Bronchial epithelial cell (primary cell): ENCODE measurements around the gene HIVEP3. TPM values are rescaled to one million over a fixed set of nuclear protein-coding genes. Genes with fewer than 3 reads are reported as not detected.
A peak's percentile ranks its signal among the peaks of the same experiment; 100 is the strongest.

Experiments used
- DNase-seq: peaks from one replicate; pipeline ENCODE4 v3.0.0-alpha.2; 2010; ENCODE audit warnings: low read depth
- FAIRE-seq: peaks from 2 replicates; lab custom pipeline; 2011; peaks lifted over from hg19 to GRCh38; lab: Jason Lieb, UNC
- H3K27me3 ChIP-seq: 2 replicates; pipeline ENCODE4 v1.5.1; 2011; ENCODE audit warnings: low read length; ENCODE audit not compliant: control insufficient read depth, insufficient read depth
- H3K36me3 ChIP-seq: 2 replicates; pipeline ENCODE4 v1.5.1; 2011; ENCODE audit warnings: low read length; ENCODE audit not compliant: control insufficient read depth, insufficient read depth
- H3K4me3 ChIP-seq: 2 replicates; pipeline ENCODE4 v1.5.1; 2011; ENCODE audit warnings: mild to moderate bottlenecking, low read depth, low read length, control low read depth
- CTCF ChIP-seq: IDR thresholded peaks from 2 replicates; pipeline ENCODE4 v1.5.1; 2011; ENCODE audit warnings: mild to moderate bottlenecking, moderate library complexity, low read length, control low read depth, inconsistent platforms; ENCODE audit not compliant: insufficient read depth, severe bottlenecking
- total RNA-seq: library from RNA; depleted of rRNA; stranded (reverse); fragments of >200 nt; gene quantifications from 2 replicates; pipeline ENCODE4 v1.2.1, GENCODE V29; 2014

The HIVEP3 gene
- total RNA-seq, 1 donor from 2014 or later: under 0.01 TPM

- H3K36me3 ChIP-seq: no peaks in the 10 kb centered on the region
- TF ChIP-seq CTCF: no peak
- DNase-seq: peak; percentile 39
- peak; percentile 68 for FAIRE-seq
- no peaks in the 10 kb centered on the region for H3K27me3 ChIP-seq
- no peak overlapping the region for H3K4me3 ChIP-seq
These were observed 279.3 kb downstream of the HIVEP3 start for GRCh38 chr1:41639332-41639936.

- DNase-seq (no peak), FAIRE-seq (no peak)
- no peak for TF ChIP-seq CTCF
- no peaks in the 10 kb centered on the region for H3K27me3 ChIP-seq
- no peaks in the 10 kb centered on the region for H3K36me3 ChIP-seq
- H3K4me3 ChIP-seq: no peak overlapping the region
These were observed 280.4 kb downstream of the HIVEP3 start for GRCh38 chr1:41638086-41639024.

GRCh38 chr1:41637367-41637766 is 281.4 kb downstream of the HIVEP3 start:
- H3K27me3 ChIP-seq: no peaks in the 10 kb centered on the region
- no peak for DNase-seq

GRCh38 chr1:41633764-41634163 is 285.0 kb downstream of the HIVEP3 start:
- DNase-seq (no peak), FAIRE-seq (no peak)
- H3K36me3 ChIP-seq: no peaks in the 10 kb centered on the region
- no peak overlapping the region for H3K4me3 ChIP-seq
- no peak for TF ChIP-seq CTCF
- H3K27me3 ChIP-seq: no peaks in the 10 kb centered on the region

More at GRCh38 chr1:41637367-41637766, 281.4 kb downstream of the HIVEP3 start:
- Histone ChIP-seq H3K36me3 (no peaks in the 10 kb centered on the region), H3K4me3 (no peak overlapping the region)
- no peak for FAIRE-seq
- no peak for TF ChIP-seq CTCF

- DNase-seq: no peak
- H3K36me3 ChIP-seq: no peaks in the 10 kb centered on the region
- FAIRE-seq: no peak
- no peak overlapping the region for H3K4me3 ChIP-seq
- no peaks in the 10 kb centered on the region for H3K27me3 ChIP-seq
- no peak for TF ChIP-seq CTCF
These were observed 285.7 kb downstream of the HIVEP3 start for GRCh38 chr1:41632781-41633575.
